ENCODE data around the gene IP6K1. TPM values are rescaled to one million over a fixed set of nuclear protein-coding genes. Genes with fewer than 3 reads are reported as not detected.
"Not testable (repeated sequence)": the region's sequence is repeated elsewhere in the genome, so short reads cannot be mapped to it uniquely, and the experiment has no call there.

IP6K1 gene
- polyA plus RNA-seq, 1 donor (not counting 4 experiments of a cell fraction or from before 2014, with no cell fraction given): 24.5 TPM

DNA sequence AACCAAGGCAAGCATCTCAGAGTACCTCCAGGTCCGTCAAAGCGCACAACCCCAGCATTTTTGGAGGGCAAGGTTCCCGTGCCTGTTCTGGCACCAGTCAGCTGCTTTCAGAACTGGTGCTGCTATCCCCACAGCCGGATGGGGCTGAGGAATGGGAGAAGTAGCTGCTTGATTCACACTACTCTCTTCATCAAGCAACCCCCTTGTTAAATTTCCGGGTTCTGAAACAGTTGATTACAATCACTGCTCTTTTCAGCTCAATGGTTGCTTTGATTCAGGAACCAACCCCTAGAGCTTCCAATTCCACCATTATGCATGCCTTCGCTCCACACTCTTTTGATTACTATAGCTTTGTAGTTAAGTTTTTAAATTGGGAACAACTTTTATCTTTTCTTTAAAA lies 39.7 kb upstream of the IP6K1 start:
- no peak overlapping the region for H2AFZ ChIP-seq (ENCODE audit: control insufficient read depth, low read length)

GRCh38 chr3:49823131-49823530 lies 36.8 kb upstream of the IP6K1 start:
- H3K4me3 ChIP-seq (ENCODE audit: control insufficient read depth in 2 of 3, extremely low read depth in 1 of 3, insufficient read depth in 2 of 3, low read depth in 1 of 3, low read length in 3 of 3); H3K9me3 ChIP-seq (ENCODE audit: control insufficient read depth, low read depth, low read length); H3K9me1 ChIP-seq (ENCODE audit: control insufficient read depth, extremely low read depth, insufficient read depth, low read length); H3K36me3 ChIP-seq (ENCODE audit: control insufficient read depth in 2 of 2, extremely low read depth in 1 of 2, insufficient read depth in 2 of 2, low read length in 2 of 2); DNase-seq (ENCODE audit: low read depth, low spot score); H3K9ac ChIP-seq (ENCODE audit: control insufficient read depth, extremely low read depth, insufficient read depth, low read length); H3K79me2 ChIP-seq (ENCODE audit: control insufficient read depth, insufficient read depth, low read length); FAIRE-seq; H4K20me1 ChIP-seq (ENCODE audit: control insufficient read depth, extremely low read depth, insufficient read depth, low read length); dilution Hi-C loops (cut with MboI; ENCODE audit: extremely low pct_ligation_motif_present, low sequenced_read_pairs); H3K4me1 ChIP-seq (ENCODE audit: control insufficient read depth, extremely low read depth, insufficient read depth, low read length); H2AFZ ChIP-seq (ENCODE audit: control insufficient read depth, low read length); H3K4me2 ChIP-seq (ENCODE audit: control insufficient read depth, extremely low read depth, insufficient read depth, low read depth, low read length); H3K27ac ChIP-seq (ENCODE audit: control insufficient read depth, insufficient read depth, low read length); H3K27me3 ChIP-seq (ENCODE audit: control insufficient read depth, extremely low read depth, insufficient read depth, low read length): not testable (repeated sequence)

More for the DNA sequence above, 39.7 kb upstream of the IP6K1 start:
- dilution Hi-C loops (cut with MboI; ENCODE audit: extremely low pct_ligation_motif_present, low sequenced_read_pairs): no loop called here
- H3K36me3 ChIP-seq (ENCODE audit: control insufficient read depth in 2 of 2, extremely low read depth in 1 of 2, insufficient read depth in 2 of 2, low read length in 2 of 2): peaks cover 0 to 9% of the 10 kb centered on the region in 2 experiments
- DNase-seq (ENCODE audit: low read depth, low spot score) (no peak), FAIRE-seq (no peak)
- no peak overlapping the region for H3K9ac ChIP-seq (ENCODE audit: control insufficient read depth, extremely low read depth, insufficient read depth, low read length)
- no peaks in the 10 kb centered on the region for H4K20me1 ChIP-seq (ENCODE audit: control insufficient read depth, extremely low read depth, insufficient read depth, low read length)
- no peaks in the 10 kb centered on the region for H3K79me2 ChIP-seq (ENCODE audit: control insufficient read depth, insufficient read depth, low read length)
- TF ChIP-seq EZH2 (IDR thresholded peaks at IDR 0.05; ENCODE audit: low read length): no peak
- H3K4me1 ChIP-seq (ENCODE audit: control insufficient read depth, extremely low read depth, insufficient read depth, low read length): no peaks in the 10 kb centered on the region
- H3K4me2 ChIP-seq (ENCODE audit: control insufficient read depth, extremely low read depth, insufficient read depth, low read depth, low read length): no peak overlapping the region
- H3K9me3 ChIP-seq (ENCODE audit: control insufficient read depth, low read depth, low read length): no peaks in the 10 kb centered on the region
- no peaks in the 10 kb centered on the region for H3K27me3 ChIP-seq (ENCODE audit: control insufficient read depth, extremely low read depth, insufficient read depth, low read length)
- H3K9me1 ChIP-seq (ENCODE audit: control insufficient read depth, extremely low read depth, insufficient read depth, low read length): no peaks in the 10 kb centered on the region
- no peak overlapping the region for H3K4me3 ChIP-seq (ENCODE audit: control insufficient read depth in 2 of 3, extremely low read depth in 1 of 3, insufficient read depth in 2 of 3, low read depth in 1 of 3, low read length in 3 of 3)
- H3K27ac ChIP-seq (ENCODE audit: control insufficient read depth, insufficient read depth, low read length): no peak overlapping the region

- peak within 1 kb of the TSS; percentile 77 for H2AFZ ChIP-seq (ENCODE audit: control insufficient read depth, low read length)
- H3K9me1 ChIP-seq (ENCODE audit: control insufficient read depth, extremely low read depth, insufficient read depth, low read length): no peaks in the 10 kb centered on the region
- no peaks in the 10 kb centered on the region for H4K20me1 ChIP-seq (ENCODE audit: control insufficient read depth, extremely low read depth, insufficient read depth, low read length)
- FAIRE-seq (peak; percentile 32), DNase-seq (ENCODE audit: low read depth, low spot score) (no peak)
- H3K27me3 ChIP-seq (ENCODE audit: control insufficient read depth, extremely low read depth, insufficient read depth, low read length): no peaks in the 10 kb centered on the region
- dilution Hi-C loops (cut with MboI; ENCODE audit: extremely low pct_ligation_motif_present, low sequenced_read_pairs): no loop called here
- peaks cover 9% of the 10 kb centered on the region for H3K4me1 ChIP-seq (ENCODE audit: control insufficient read depth, extremely low read depth, insufficient read depth, low read length)
- H3K9me3 ChIP-seq (ENCODE audit: control insufficient read depth, low read depth, low read length): no peaks in the 10 kb centered on the region
- H3K36me3 ChIP-seq (ENCODE audit: control insufficient read depth in 2 of 2, extremely low read depth in 1 of 2, insufficient read depth in 2 of 2, low read length in 2 of 2): no peaks in the 10 kb centered on the region
- peak within 1 kb of the TSS; percentile 18 for H3K27ac ChIP-seq (ENCODE audit: control insufficient read depth, insufficient read depth, low read length)
- H3K4me2 ChIP-seq (ENCODE audit: control insufficient read depth, extremely low read depth, insufficient read depth, low read depth, low read length): peak within 1 kb of the TSS; percentile 85
- H3K9ac ChIP-seq (ENCODE audit: control insufficient read depth, extremely low read depth, insufficient read depth, low read length): peak within 1 kb of the TSS; percentile 39
- peak within 1 kb of the TSS; percentile 5 to 54 (median 42) for H3K4me3 ChIP-seq (ENCODE audit: control insufficient read depth in 2 of 3, extremely low read depth in 1 of 3, insufficient read depth in 2 of 3, low read depth in 1 of 3, low read length in 3 of 3)
- no peaks in the 10 kb centered on the region for H3K79me2 ChIP-seq (ENCODE audit: control insufficient read depth, insufficient read depth, low read length)
- TF ChIP-seq EZH2 (IDR thresholded peaks at IDR 0.05; ENCODE audit: low read length) (no peak), CTCF (optimal IDR thresholded peaks at IDR 0.05 in 1 of 3, IDR thresholded peaks at IDR 0.05 in 1 of 3, conservative IDR thresholded peaks at IDR 0.05 in 1 of 3; ENCODE audit: extremely low read depth in 1 of 3, insufficient read depth in 2 of 3, low read length in 3 of 3) (no peak)
These were observed 27.3 kb upstream of the IP6K1 start, which contains the start of gene UBA7 for GRCh38 chr3:49813497-49814174. Gene UBA7 (minus strand): TSS chr3:49813953. CDS start chr3:49813787, 166 bp downstream.
